Mesenchymal stem cell (in vitro differentiated cells and primary cell): ENCODE measurements around the gene MNT.

Source experiments
- DNase-seq: peaks from one replicate; pipeline ENCODE4 v3.0.0-alpha.2; 2013
- H2AFZ ChIP-seq: one replicate; pipeline ENCODE4 v1.6.1; 2013; ENCODE audit warnings: low read depth, mild to moderate bottlenecking, control low read depth, inconsistent platforms, low read length, moderate library complexity
- H2AK5ac ChIP-seq: 2 replicates; pipeline ENCODE4 v1.6.1; 2013; ENCODE audit warnings: low read length, moderate library complexity, mild to moderate bottlenecking, inconsistent platforms; ENCODE audit not compliant: severe bottlenecking
- H2BK120ac ChIP-seq: one replicate; pipeline ENCODE4 v1.6.1; 2013; ENCODE audit warnings: low read depth, mild to moderate bottlenecking, inconsistent platforms, low read length, moderate library complexity
- H2BK12ac ChIP-seq, 2 experiments: one replicate each; pipeline ENCODE4 v1.6.1; 2013; ENCODE audit warnings: inconsistent platforms in 2 of 2, low read length in 2 of 2, mild to moderate bottlenecking in 2 of 2, moderate library complexity in 2 of 2, control low read depth in 1 of 2
- H2BK15ac ChIP-seq: one replicate; pipeline ENCODE4 v1.6.1; 2013; ENCODE audit warnings: mild to moderate bottlenecking, low read depth, inconsistent platforms; ENCODE audit not compliant: poor library complexity, severe bottlenecking
- H2BK5ac ChIP-seq: 2 replicates; pipeline ENCODE4 v1.6.1; 2013; ENCODE audit warnings: low read depth, mild to moderate bottlenecking, low read length, control low read depth, inconsistent platforms; ENCODE audit not compliant: poor library complexity, severe bottlenecking
- H3K14ac ChIP-seq, 2 experiments: one replicate each; pipeline ENCODE4 v1.6.1; 2013; ENCODE audit warnings: inconsistent platforms in 2 of 2, low read length in 2 of 2, control low read depth in 1 of 2, mild to moderate bottlenecking in 1 of 2, moderate library complexity in 1 of 2
- H3K18ac ChIP-seq, 2 experiments: one replicate each; pipeline ENCODE4 v1.6.1; 2013; ENCODE audit warnings: inconsistent platforms in 2 of 2, low read length in 2 of 2, control low read depth in 1 of 2, low read depth in 1 of 2, mild to moderate bottlenecking in 1 of 2
- H3K23ac ChIP-seq, 2 experiments: one replicate each; pipeline ENCODE4 v1.6.1; 2013; ENCODE audit warnings: inconsistent platforms in 2 of 2, low read length in 2 of 2, mild to moderate bottlenecking in 2 of 2, moderate library complexity in 2 of 2, control low read depth in 1 of 2
- H3K27ac ChIP-seq: 2 replicates; pipeline ENCODE4 v1.5.1; 2013; ENCODE audit warnings: mild to moderate bottlenecking, moderate library complexity, low read length, control low read depth, inconsistent platforms; ENCODE audit not compliant: poor library complexity, severe bottlenecking
- H3K27me3 ChIP-seq, 2 experiments: 2 replicates each; pipeline versions ENCODE4 v1.6.1 to v1.7.0; 2013; ENCODE audit warnings: low read length in 2 of 2, mild to moderate bottlenecking in 2 of 2, moderate library complexity in 2 of 2, control low read depth in 1 of 2, inconsistent platforms in 1 of 2; ENCODE audit not compliant: control insufficient read depth in 1 of 2, insufficient read depth in 1 of 2
- H3K36me3 ChIP-seq, 2 experiments: 2 replicates each; pipeline versions ENCODE4 v1.6.1 to v1.7.0; 2013; ENCODE audit warnings: low read length in 2 of 2, control low read depth in 1 of 2, inconsistent platforms in 1 of 2, low read depth in 1 of 2, mild to moderate bottlenecking in 1 of 2; ENCODE audit not compliant: insufficient read depth in 2 of 2, control insufficient read depth in 1 of 2
- H3K4ac ChIP-seq, 2 experiments: one replicate each; pipeline ENCODE4 v1.6.1; 2013; ENCODE audit warnings: inconsistent platforms in 2 of 2, low read length in 2 of 2, mild to moderate bottlenecking in 2 of 2, moderate library complexity in 2 of 2, control low read depth in 1 of 2, low read depth in 1 of 2
- H3K4me1 ChIP-seq: 2 replicates; pipeline ENCODE4 v1.6.1; 2013; ENCODE audit warnings: low read depth, low read length, control low read depth; ENCODE audit not compliant: control insufficient read depth, insufficient read depth
- H3K4me2 ChIP-seq: 2 replicates; pipeline ENCODE4 v1.6.1; 2013; ENCODE audit warnings: low read length, mild to moderate bottlenecking, inconsistent platforms; ENCODE audit not compliant: poor library complexity, severe bottlenecking
- H3K4me3 ChIP-seq, 2 experiments: 2 replicates each; pipeline versions ENCODE4 v1.5.1 to v1.7.0; 2013; ENCODE audit warnings: low read length in 2 of 2, mild to moderate bottlenecking in 2 of 2, control low read depth in 1 of 2, low read depth in 1 of 2; ENCODE audit not compliant: insufficient read depth in 1 of 2
- H3K79me1 ChIP-seq: replicated peaks from 2 replicates; pipeline ENCODE4 v1.6.1; 2013; ENCODE audit warnings: mild to moderate bottlenecking, control low read depth, low read length, inconsistent platforms; ENCODE audit not compliant: poor library complexity, severe bottlenecking
- H3K9ac ChIP-seq: 2 replicates; pipeline ENCODE4 v1.7.0; 2013; ENCODE audit warnings: mild to moderate bottlenecking, low read length, moderate library complexity
- H3K9me3 ChIP-seq: 2 replicates; pipeline ENCODE4 v1.7.0; 2013; ENCODE audit warnings: mild to moderate bottlenecking, low read length; ENCODE audit not compliant: control insufficient read depth
- H4K8ac ChIP-seq: one replicate; pipeline ENCODE4 v1.6.1; 2013; ENCODE audit warnings: inconsistent platforms, mild to moderate bottlenecking, low read length, moderate library complexity
- H4K91ac ChIP-seq: one replicate; pipeline ENCODE4 v1.6.1; 2013; ENCODE audit warnings: mild to moderate bottlenecking, low read length, inconsistent platforms
- WGBS: methylation state at CpG from one replicate; pipeline ENCODE4 v1.1.7; 2013; ENCODE audit warnings: mixed read lengths; 5-methylcytosine and 5-hydroxymethylcytosine counted together

MNT gene

DNA sequence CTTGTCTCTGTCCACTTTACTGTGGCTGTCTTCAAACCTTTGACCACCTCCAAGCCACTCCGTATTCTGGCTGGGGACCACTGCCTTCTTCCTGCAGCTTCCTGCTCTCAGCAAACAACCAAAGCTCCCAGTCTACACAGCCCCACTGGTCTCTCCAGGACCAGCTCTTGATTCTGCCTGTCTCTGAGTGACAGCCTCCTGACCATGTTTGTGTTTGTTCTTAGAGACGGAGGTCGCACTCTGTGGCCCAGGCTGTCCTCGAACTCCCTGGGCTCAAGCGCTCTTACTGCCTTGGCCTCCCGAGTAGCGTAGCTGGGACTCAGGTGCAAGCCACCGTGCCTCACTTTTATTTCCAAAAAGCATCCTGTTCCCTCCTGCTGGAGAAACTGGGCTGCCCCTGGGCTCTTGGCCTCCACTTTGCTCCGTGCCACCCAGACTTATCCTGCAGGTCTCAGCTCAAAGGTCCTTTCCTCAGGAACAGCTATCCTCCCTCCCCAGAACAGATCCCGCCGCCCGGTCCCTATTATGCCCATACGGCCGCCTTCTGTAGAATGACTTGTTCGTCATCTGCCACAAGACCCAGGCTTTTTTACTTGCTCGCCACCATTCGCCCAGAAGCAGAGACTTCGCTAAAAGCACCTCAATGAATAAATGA lies 9.1 kb downstream of the MNT start:
- H3K4me1 ChIP-seq: peaks cover 38% of the 10 kb centered on the region
- no peak overlapping the region for H2AFZ ChIP-seq
- peak overlapping the region; percentile 9 to 11 for H3K23ac ChIP-seq
- H2BK15ac ChIP-seq: peak overlapping the region; percentile 88
- H3K27me3 ChIP-seq: no peaks in the 10 kb centered on the region
- DNase-seq: no peak
- no peaks in the 10 kb centered on the region for H3K9me3 ChIP-seq
- H3K79me1 ChIP-seq: peaks cover 41% of the 10 kb centered on the region
- H3K4ac ChIP-seq: no peak overlapping the region
- H3K4me2 ChIP-seq: peak overlapping the region; percentile 92
- H3K27ac ChIP-seq: peak overlapping the region; percentile 57
- H3K9ac ChIP-seq: peak overlapping the region; percentile 83
- H3K18ac ChIP-seq: peak overlapping the region in 1 of 2 experiments; percentile 6
- H3K36me3 ChIP-seq: peaks cover 25 to 46% of the 10 kb centered on the region in 2 experiments
- H2BK12ac ChIP-seq: peak overlapping the region in 1 of 2 experiments; percentile 24
- 90% methylated on average over 18 of the region's 18 CpGs for WGBS
- H2BK5ac ChIP-seq: no peak overlapping the region
- H4K91ac ChIP-seq: peak overlapping the region; percentile 41
- H3K4me3 ChIP-seq: peak overlapping the region in 1 of 2 experiments; percentile 77
- H3K14ac ChIP-seq: peak overlapping the region in 1 of 2 experiments; percentile 2
- peak overlapping the region; percentile 46 for H4K8ac ChIP-seq
- no peak overlapping the region for H2AK5ac ChIP-seq
- no peak overlapping the region for H2BK120ac ChIP-seq

DNA sequence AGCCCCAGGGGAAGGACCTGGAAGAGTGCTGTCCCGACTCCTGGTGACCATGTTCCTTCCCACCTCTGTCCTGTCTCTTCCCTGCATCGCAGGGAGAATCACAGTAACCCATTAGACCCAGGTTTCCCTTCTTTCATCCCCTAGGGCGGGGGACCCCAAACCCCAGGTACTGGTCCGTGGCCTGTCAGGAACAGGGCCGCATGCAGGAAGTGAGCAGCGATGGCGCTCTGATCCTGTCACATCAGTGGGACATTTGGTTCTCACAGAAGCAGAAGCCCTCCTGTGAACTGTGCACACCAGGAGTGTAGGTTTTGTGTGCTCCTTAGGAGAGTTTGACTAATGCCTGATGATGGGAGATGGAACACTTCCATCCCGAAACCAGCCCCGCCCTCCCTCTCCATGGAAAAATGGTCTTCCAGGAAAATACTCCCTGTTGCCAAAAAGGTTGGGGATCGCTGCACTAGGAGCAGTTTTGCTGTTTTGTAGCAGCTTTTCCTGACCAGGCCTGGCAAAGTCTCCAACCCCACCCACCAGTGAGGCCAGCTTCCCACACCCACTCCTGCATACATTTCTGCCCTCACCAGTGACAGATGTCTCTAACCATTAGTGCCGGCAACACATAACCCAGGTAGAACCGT lies 10.5 kb downstream of the MNT start:
- H3K4ac ChIP-seq: no peak overlapping the region
- H3K4me3 ChIP-seq: peak overlapping the region in 1 of 2 experiments; percentile 13
- no peaks in the 10 kb centered on the region for H3K27me3 ChIP-seq
- H3K79me1 ChIP-seq: peaks cover 41% of the 10 kb centered on the region
- peaks cover 24% of the 10 kb centered on the region for H3K4me1 ChIP-seq
- H2AFZ ChIP-seq: no peak overlapping the region
- H2AK5ac ChIP-seq: no peak overlapping the region
- peak overlapping the region; percentile 38 to 61 for H2BK12ac ChIP-seq
- peak overlapping the region; percentile 36 for H4K8ac ChIP-seq
- H4K91ac ChIP-seq: no peak overlapping the region
- no peak overlapping the region for H2BK120ac ChIP-seq
- 93% methylated on average over 12 of the region's 12 CpGs for WGBS
- H2BK5ac ChIP-seq: no peak overlapping the region
- no peak overlapping the region for H3K18ac ChIP-seq
- no peak overlapping the region for H3K23ac ChIP-seq
- DNase-seq: no peak
- peak overlapping the region in 1 of 2 experiments; percentile 18 for H3K14ac ChIP-seq
- H3K27ac ChIP-seq: no peak overlapping the region
- H3K4me2 ChIP-seq: no peak overlapping the region
- H3K9ac ChIP-seq: peak overlapping the region; percentile 83
- H3K9me3 ChIP-seq: no peaks in the 10 kb centered on the region
- peaks cover 38 to 54% of the 10 kb centered on the region in 2 experiments for H3K36me3 ChIP-seq
- no peak overlapping the region for H2BK15ac ChIP-seq

DNA sequence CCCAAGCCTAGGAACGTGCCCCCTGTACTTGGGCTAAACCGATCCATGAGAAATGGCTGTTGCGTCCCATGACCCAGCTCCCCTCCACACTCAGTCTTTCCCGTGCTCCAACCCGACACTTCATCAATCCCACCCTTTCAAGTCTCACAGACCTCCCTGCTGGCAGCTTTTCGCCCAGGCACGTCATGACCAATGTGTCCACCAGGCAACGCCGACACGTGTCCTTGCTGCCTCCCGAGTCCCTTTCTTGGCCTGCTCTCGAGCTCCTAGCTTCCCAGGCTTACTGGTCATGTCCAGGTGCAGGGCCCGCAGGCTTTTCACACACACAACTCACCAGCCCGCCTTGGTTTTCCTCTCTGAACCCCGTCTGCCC lies 12.2 kb downstream of the MNT start:
- H2BK120ac ChIP-seq: no peak overlapping the region
- peaks cover 36% of the 10 kb centered on the region for H3K79me1 ChIP-seq
- no peak overlapping the region for H3K4me2 ChIP-seq
- no peak overlapping the region for H4K91ac ChIP-seq
- no peak overlapping the region for H3K9ac ChIP-seq
- H3K36me3 ChIP-seq: peaks cover 49 to 55% of the 10 kb centered on the region in 2 experiments
- H2AFZ ChIP-seq: no peak overlapping the region
- H3K4ac ChIP-seq: no peak overlapping the region
- H2BK12ac ChIP-seq: peak overlapping the region in 1 of 2 experiments; percentile 8
- H2AK5ac ChIP-seq: no peak overlapping the region
- H3K27ac ChIP-seq: no peak overlapping the region
- H3K18ac ChIP-seq: no peak overlapping the region
- no peak overlapping the region for H3K14ac ChIP-seq
- no peak overlapping the region for H4K8ac ChIP-seq
- H3K27me3 ChIP-seq: no peaks in the 10 kb centered on the region
- no peak overlapping the region for H2BK15ac ChIP-seq
- no peak for DNase-seq
- H2BK5ac ChIP-seq: no peak overlapping the region
- no peak overlapping the region for H3K23ac ChIP-seq
- no peak overlapping the region for H3K4me3 ChIP-seq
- peaks cover 9% of the 10 kb centered on the region for H3K4me1 ChIP-seq
- WGBS: 90% methylated on average over 15 of the region's 15 CpGs
- no peaks in the 10 kb centered on the region for H3K9me3 ChIP-seq

DNA sequence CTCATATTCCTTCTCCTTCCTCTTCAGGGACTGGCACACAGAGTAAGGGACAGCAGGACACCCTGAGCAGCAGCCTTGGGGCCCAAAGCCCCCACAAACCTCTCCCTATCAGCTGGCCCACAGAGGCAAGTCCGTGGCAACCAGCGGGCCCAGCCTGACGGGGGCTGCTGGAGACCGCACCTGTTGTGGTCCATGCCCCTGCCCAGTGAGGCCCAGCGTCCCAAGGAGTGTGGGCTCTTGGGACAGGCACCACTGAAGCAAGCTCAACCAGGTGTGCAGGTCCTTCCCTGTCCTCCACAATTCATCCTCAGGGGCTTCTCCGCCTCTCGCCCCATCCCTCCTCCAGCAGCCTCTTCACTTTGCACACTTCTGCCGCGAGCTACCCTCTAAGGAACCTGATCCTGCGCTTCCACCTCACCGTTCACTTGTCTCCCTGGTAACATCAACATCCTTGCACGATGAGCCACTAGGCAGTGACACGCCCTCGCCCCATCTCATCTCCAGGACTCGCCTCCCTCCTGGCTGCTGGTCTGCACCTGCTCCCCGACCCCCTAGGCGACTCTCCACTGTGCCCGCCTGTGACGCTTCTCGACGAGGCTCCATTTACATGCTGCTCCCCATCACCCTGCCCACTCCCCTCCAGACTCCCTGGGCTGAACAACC lies 12.7 kb downstream of the MNT start:
- Histone ChIP-seq H3K4me1 (peaks cover 9% of the 10 kb centered on the region), H3K27ac (no peak overlapping the region), H3K9me3 (no peaks in the 10 kb centered on the region), H3K18ac (no peak overlapping the region), H3K9ac (no peak overlapping the region), H3K4ac (no peak overlapping the region), H2BK5ac (no peak overlapping the region), H2AK5ac (no peak overlapping the region), H4K8ac (no peak overlapping the region), H2AFZ (no peak overlapping the region), H3K14ac (no peak overlapping the region), H3K4me2 (no peak overlapping the region), H3K36me3 (peaks cover 53 to 60% of the 10 kb centered on the region in 2 experiments), H3K79me1 (peaks cover 36% of the 10 kb centered on the region), H3K23ac (no peak overlapping the region), H2BK12ac (no peak overlapping the region), H2BK15ac (no peak overlapping the region), H3K4me3 (no peak overlapping the region), H2BK120ac (no peak overlapping the region), H4K91ac (peak overlapping the region; percentile 20), H3K27me3 (no peaks in the 10 kb centered on the region)
- WGBS: 96% methylated on average over 21 of the region's 21 CpGs
- DNase-seq: no peak
